Measurements from ENCODE around the gene PIEZO1.

PIEZO1 gene

GRCh38 chr16:88705801-88706228 is 79.2 kb downstream of the PIEZO1 start:
- DNase-seq (ENCODE audit: low read depth in 2 of 2) = no peak

- no peak for DNase-seq (ENCODE audit: low read depth in 2 of 2)
Measured at GRCh38 chr16:88705076-88705684, 79.8 kb downstream of the PIEZO1 start.

- peak; percentile 53 to 68 for DNase-seq (ENCODE audit: low read depth in 2 of 2)
Measured at GRCh38 chr16:88703486-88704309, 81.3 kb downstream of the PIEZO1 start.

- DNase-seq (ENCODE audit: low read depth in 2 of 2) = no peak
Measured at GRCh38 chr16:88702371-88703210, 82.4 kb downstream of the PIEZO1 start.

- DNase-seq (ENCODE audit: low read depth in 2 of 2) = no peak
Measured at GRCh38 chr16:88701581-88702370, 83.2 kb downstream of the PIEZO1 start.

- peak; percentile 86 to 95 for DNase-seq (ENCODE audit: low read depth in 2 of 2)
Measured at GRCh38 chr16:88700636-88701482, 84.2 kb downstream of the PIEZO1 start.

- DNase-seq (ENCODE audit: low read depth in 2 of 2) = no peak
Measured at GRCh38 chr16:88700322-88700635, 84.7 kb downstream of the PIEZO1 start.

GRCh38 chr16:88699180-88699579 is 85.8 kb downstream of the PIEZO1 start:
- no peak for DNase-seq (ENCODE audit: low read depth in 2 of 2)

GRCh38 chr16:88698646-88699045 is 86.4 kb downstream of the PIEZO1 start:
- DNase-seq (ENCODE audit: low read depth in 2 of 2) = no peak

GRCh38 chr16:88697831-88698615 is 87.0 kb downstream of the PIEZO1 start:
- no peak for DNase-seq (ENCODE audit: low read depth in 2 of 2)

- DNase-seq (ENCODE audit: low read depth in 2 of 2) = no peak
Measured at GRCh38 chr16:88697116-88697830, 87.7 kb downstream of the PIEZO1 start.

- DNase-seq (ENCODE audit: low read depth in 2 of 2) = no peak
Measured at GRCh38 chr16:88696441-88696840, 88.6 kb downstream of the PIEZO1 start.

GRCh38 chr16:88695753-88696152 is 89.3 kb downstream of the PIEZO1 start:
- no peak for DNase-seq (ENCODE audit: low read depth in 2 of 2)

GRCh38 chr16:88695218-88695617 is 89.8 kb downstream of the PIEZO1 start:
- DNase-seq (ENCODE audit: low read depth in 2 of 2) = no peak

- DNase-seq (ENCODE audit: low read depth in 2 of 2) = no peak
Measured at GRCh38 chr16:88694221-88695087, 90.6 kb downstream of the PIEZO1 start.

GRCh38 chr16:88693420-88694177 is 91.4 kb downstream of the PIEZO1 start:
- DNase-seq (ENCODE audit: low read depth in 2 of 2) = no peak

- no peak for DNase-seq (ENCODE audit: low read depth in 2 of 2)
Measured at GRCh38 chr16:88692861-88693260, 92.2 kb downstream of the PIEZO1 start.
